CD14-positive monocyte (primary cell): ENCODE measurements around the gene PDLIM4. TPM values are rescaled to one million over a fixed set of nuclear protein-coding genes. Genes with fewer than 3 reads are reported as not detected.

Source experiments
- DNase-seq, 3 donors: peaks; one replicate each; pipeline ENCODE4 v3.0.0-alpha.2; 2011 to 2022
- H2AFZ ChIP-seq: 2 replicates; pipeline ENCODE4 v1.6.0; 2012; ENCODE audit warnings: mild to moderate bottlenecking, low read depth, low read length, inconsistent platforms; ENCODE audit not compliant: insufficient read depth, poor library complexity, severe bottlenecking
- H3K27ac ChIP-seq, 2 donors: 1 replicate in 1 of 2; 2 replicates in 1 of 2; pipeline ENCODE4 v1.5.1; 2012 to 2013; ENCODE audit warnings: low read length in 2 of 2, control low read depth in 1 of 2, inconsistent platforms in 1 of 2, low read depth in 1 of 2, mild to moderate bottlenecking in 1 of 2
- H3K27me3 ChIP-seq, 2 donors: one replicate each; pipeline versions ENCODE4 v1.6.0 to v1.6.1; 2011 to 2013; ENCODE audit warnings: low read length in 2 of 2; ENCODE audit not compliant: control insufficient read depth in 2 of 2, insufficient read depth in 2 of 2
- H3K36me3 ChIP-seq, 2 donors: replicated peaks in 1 of 2; 1 replicate in 1 of 2; 2 replicates in 1 of 2; pipeline versions ENCODE4 v1.5.1 to v1.6.1; 2012 to 2013; ENCODE audit warnings: low read length in 2 of 2, control low read depth in 1 of 2, inconsistent platforms in 1 of 2, mild to moderate bottlenecking in 1 of 2; ENCODE audit not compliant: insufficient read depth in 2 of 2, control insufficient read depth in 1 of 2
- H3K4me1 ChIP-seq, 2 donors: 1 replicate in 1 of 2; 2 replicates in 1 of 2; pipeline versions ENCODE4 v1.5.1 to v1.6.1; 2012 to 2013; ENCODE audit warnings: low read length in 2 of 2, control low read depth in 1 of 2, inconsistent platforms in 1 of 2, mild to moderate bottlenecking in 1 of 2, moderate library complexity in 1 of 2; ENCODE audit not compliant: insufficient read depth in 2 of 2, control insufficient read depth in 1 of 2
- H3K4me2 ChIP-seq: replicated peaks from 2 replicates; pipeline ENCODE3; 2012; ENCODE audit warnings: low read length, moderate library complexity, mild to moderate bottlenecking; ENCODE audit not compliant: poor library complexity, severe bottlenecking; ENCODE audit errors: extremely low read depth
- H3K4me3 ChIP-seq, 3 experiments: fragments of 200-600 bp in 1 of 3; sonication (generic) in 1 of 3; replicated peaks in 1 of 3; 1 replicate in 2 of 3; 2 replicates in 1 of 3; pipeline ENCODE4 v1.5.1; 2011 to 2013; ENCODE audit warnings: low read length in 3 of 3, mild to moderate bottlenecking in 3 of 3, control low read depth in 2 of 3, low read depth in 2 of 3, inconsistent platforms in 1 of 3, moderate library complexity in 1 of 3
- H3K79me2 ChIP-seq: 2 replicates; pipeline ENCODE4 v1.6.0; 2012; ENCODE audit warnings: mild to moderate bottlenecking, control low read depth, inconsistent platforms, low read length, moderate library complexity; ENCODE audit not compliant: insufficient read depth
- H3K9ac ChIP-seq: 2 replicates; pipeline ENCODE4 v1.6.0; 2017; ENCODE audit warnings: low read length, mild to moderate bottlenecking; ENCODE audit not compliant: insufficient read depth, poor library complexity, severe bottlenecking
- H3K9me3 ChIP-seq, 2 donors: replicated peaks in 1 of 2; 1 replicate in 1 of 2; 2 replicates in 1 of 2; pipeline versions ENCODE4 v1.5.1 to v1.6.1; 2012 to 2013; ENCODE audit warnings: low read length in 2 of 2, control low read depth in 1 of 2; ENCODE audit not compliant: control insufficient read depth in 1 of 2, insufficient read depth in 1 of 2
- H4K20me1 ChIP-seq: 2 replicates; pipeline ENCODE4 v1.6.0; 2012; ENCODE audit warnings: mild to moderate bottlenecking, low read length, control low read depth, moderate library complexity; ENCODE audit not compliant: insufficient read depth
- H3K27ac Mint-ChIP-seq, 7 donors: one replicate each; pipeline ENCODE4 v1.8.0; 2020; ENCODE audit warnings: mild to moderate bottlenecking in 7 of 7, mixed read lengths in 7 of 7, moderate library complexity in 6 of 7, inconsistent platforms in 2 of 7
- H3K27me3 Mint-ChIP-seq, 3 donors: one replicate each; pipeline ENCODE4 v1.8.0; 2021 to 2022; ENCODE audit warnings: low read depth in 3 of 3, mild to moderate bottlenecking in 3 of 3, mixed read lengths in 3 of 3, moderate library complexity in 3 of 3, inconsistent platforms in 1 of 3
- H3K36me3 Mint-ChIP-seq, 2 donors: one replicate each; pipeline ENCODE4 v1.8.0; 2020; ENCODE audit warnings: mixed read lengths in 2 of 2, inconsistent platforms in 1 of 2, mild to moderate bottlenecking in 1 of 2
- H3K4me1 Mint-ChIP-seq: one replicate; pipeline ENCODE4 v1.8.0; 2020; ENCODE audit warnings: mild to moderate bottlenecking, mixed read lengths
- H3K4me3 Mint-ChIP-seq, 2 donors: one replicate each; pipeline ENCODE4 v1.8.0; 2020; ENCODE audit warnings: mild to moderate bottlenecking in 2 of 2, mixed read lengths in 2 of 2, moderate library complexity in 1 of 2
- H3K9me3 Mint-ChIP-seq, 7 donors: one replicate each; pipeline ENCODE4 v1.8.0; 2020 to 2022; ENCODE audit warnings: mixed read lengths in 7 of 7, mild to moderate bottlenecking in 6 of 7, moderate library complexity in 6 of 7, inconsistent platforms in 2 of 7
- CTCF ChIP-seq: fragments of 200-600 bp; IDR thresholded peaks from one replicate; pipeline ENCODE4 v1.8.0; 2022; ENCODE audit warnings: antibody characterized with exemption, mild to moderate bottlenecking
- WGBS: methylation state at CpG from one replicate; pipeline ENCODE4 v1.1.5; 2013; ENCODE audit warnings: missing lambda C conversion rate; ENCODE audit not compliant: insufficient coverage; 5-methylcytosine and 5-hydroxymethylcytosine counted together
- intact Hi-C, 2 donors: fragments of 100-400 bp; cut with micrococcal nuclease; formaldehyde crosslinking; loops; one replicate each; pipeline versions ENCODE4 v1.15.0 to v1.15.1; 2023
- polyA plus RNA-seq, 3 donors: library from polyadenylated mRNA; depleted of rRNA in 1 of 3; unstranded in 2 of 3; stranded (reverse) in 1 of 3; fragments of 300-500 nt in 2 of 3; fragments of >200 nt in 1 of 3; fragmentation: Illumina TruSeq in 2 of 3; gene quantifications; 1 replicate in 2 of 3; 2 replicates in 1 of 3; pipeline ENCODE4 v1.2.3, GENCODE V29; 2012 to 2021

Gene PDLIM4
- polyA plus RNA-seq, 3 donors: not detected

- H3K4me3 ChIP-seq: no peak overlapping the region
- peaks cover 96% of the 10 kb centered on the region for H3K79me2 ChIP-seq
- H3K4me1 ChIP-seq: peaks cover 39 to 50% of the 10 kb centered on the region in 2 donors
- peak overlapping the region in 5 of 7 donors; percentile 48 to 85 (median 70) for H3K27ac Mint-ChIP-seq
- 96% methylated on average over 3 of the region's 3 CpGs for WGBS
- intact Hi-C loops: no loop called here
- peaks cover 7 to 16% (median 14%) of the 10 kb centered on the region in 7 donors for H3K9me3 Mint-ChIP-seq
- H3K27me3 Mint-ChIP-seq: no peaks in the 10 kb centered on the region
- no peaks in the 10 kb centered on the region for H3K9me3 ChIP-seq
- H3K4me2 ChIP-seq: no peak overlapping the region
- no peak for DNase-seq
- peaks cover 0 to 24% of the 10 kb centered on the region in 2 donors for H3K36me3 ChIP-seq
- peaks cover 88% of the 10 kb centered on the region for H4K20me1 ChIP-seq
- no peak overlapping the region for H3K4me3 Mint-ChIP-seq
- no peak overlapping the region for H2AFZ ChIP-seq
- no peaks in the 10 kb centered on the region for H3K27me3 ChIP-seq
- peaks cover 55% of the 10 kb centered on the region for H3K4me1 Mint-ChIP-seq
- H3K36me3 Mint-ChIP-seq: peaks cover 30 to 40% of the 10 kb centered on the region in 2 donors
- peak overlapping the region in 1 of 2 donors; percentile 59 for H3K27ac ChIP-seq
- no peak for TF ChIP-seq CTCF
- no peak overlapping the region for H3K9ac ChIP-seq
These were observed 44.9 kb downstream of the PDLIM4 start for GRCh38 chr5:132302413-132302812.

- H3K9ac ChIP-seq: no peak overlapping the region
- H3K27ac ChIP-seq: peak overlapping the region in 1 of 2 donors; percentile 8
- Mint-ChIP-seq H3K4me1 (peaks cover 56% of the 10 kb centered on the region), H3K4me3 (no peak overlapping the region), H3K27ac (peak overlapping the region in 6 of 7 donors; percentile 27 to 85 (median 56)), H3K36me3 (peaks cover 33 to 45% of the 10 kb centered on the region in 2 donors), H3K27me3 (no peaks in the 10 kb centered on the region), H3K9me3 (peaks cover 6 to 16% (median 14%) of the 10 kb centered on the region in 7 donors)
- peaks cover 40 to 49% of the 10 kb centered on the region in 2 donors for H3K4me1 ChIP-seq
- no peak overlapping the region for H3K4me3 ChIP-seq
- H3K36me3 ChIP-seq: peaks cover 0 to 24% of the 10 kb centered on the region in 2 donors
- no peak overlapping the region for H3K4me2 ChIP-seq
- no peak for DNase-seq
- no peaks in the 10 kb centered on the region for H3K27me3 ChIP-seq
- intact Hi-C loops: no loop called here
- no peak overlapping the region for H2AFZ ChIP-seq
- TF ChIP-seq CTCF: no peak
- peaks cover 97% of the 10 kb centered on the region for H4K20me1 ChIP-seq
- H3K9me3 ChIP-seq: no peaks in the 10 kb centered on the region
- peaks cover 97% of the 10 kb centered on the region for H3K79me2 ChIP-seq
- WGBS: 94% methylated on average over 2 of the region's 6 CpGs
These were observed 46.1 kb downstream of the PDLIM4 start for GRCh38 chr5:132303589-132303988.
